KMS-11 (cell line): Measurements from ENCODE around the gene SPATA31D4.

ENCODE experiments used
- H2AFZ ChIP-seq: fragments of 200-600 bp; sonication (generic); 2 replicates; pipeline ENCODE4 v1.6.1; 2016; ENCODE audit warnings: antibody characterized with exemption, mixed run types, low read depth
- H3K27ac ChIP-seq: fragments of 200-600 bp; sonication (generic); 2 replicates; pipeline ENCODE4 v1.6.1; 2016; ENCODE audit warnings: mild to moderate bottlenecking, mixed run types
- H3K27me3 ChIP-seq: fragments of 200-600 bp; sonication (generic); 2 replicates; pipeline ENCODE4 v1.6.1; 2017; ENCODE audit warnings: mild to moderate bottlenecking, low read depth, mixed run types, moderate library complexity; ENCODE audit not compliant: insufficient read depth
- H3K36me3 ChIP-seq: fragments of 200-600 bp; sonication (generic); 2 replicates; pipeline ENCODE4 v1.6.1; 2017; ENCODE audit warnings: mild to moderate bottlenecking, mixed run types; ENCODE audit not compliant: insufficient read depth
- H3K4me1 ChIP-seq: fragments of 200-600 bp; sonication (generic); 2 replicates; pipeline ENCODE4 v1.6.1; 2016; ENCODE audit warnings: mild to moderate bottlenecking, low read depth, mixed run types; ENCODE audit not compliant: poor library complexity, severe bottlenecking
- H3K4me2 ChIP-seq: fragments of 200-600 bp; sonication (generic); 2 replicates; pipeline ENCODE4 v1.7.0; 2016; ENCODE audit warnings: mild to moderate bottlenecking, mixed run types
- H3K4me3 ChIP-seq: fragments of 200-600 bp; sonication (generic); IDR thresholded peaks from 2 replicates; pipeline ENCODE4 v1.6.1; 2017; ENCODE audit warnings: low read depth, low read length, mixed read lengths; ENCODE audit not compliant: insufficient read depth
- H3K79me2 ChIP-seq: fragments of 200-600 bp; sonication (generic); 2 replicates; pipeline ENCODE4 v1.6.1; 2016; ENCODE audit warnings: low read depth, mixed run types; ENCODE audit not compliant: insufficient read depth
- H3K9ac ChIP-seq: fragments of 200-600 bp; sonication (generic); 2 replicates; pipeline ENCODE4 v1.6.1; 2016; ENCODE audit warnings: mild to moderate bottlenecking, mixed run types
- H4K20me1 ChIP-seq: fragments of 200-600 bp; sonication (generic); 2 replicates; pipeline ENCODE4 v1.6.1; 2016; ENCODE audit warnings: mild to moderate bottlenecking, mixed run types; ENCODE audit not compliant: insufficient read depth
- CTCF ChIP-seq: fragments of 200-600 bp; sonication (generic); conservative IDR thresholded peaks from 2 replicates; pipeline ENCODE4 v1.6.1; 2017; ENCODE audit warnings: low read depth, mild to moderate bottlenecking, antibody characterized with exemption, low read length, moderate library complexity, mixed read lengths

SPATA31D4 gene

DNA sequence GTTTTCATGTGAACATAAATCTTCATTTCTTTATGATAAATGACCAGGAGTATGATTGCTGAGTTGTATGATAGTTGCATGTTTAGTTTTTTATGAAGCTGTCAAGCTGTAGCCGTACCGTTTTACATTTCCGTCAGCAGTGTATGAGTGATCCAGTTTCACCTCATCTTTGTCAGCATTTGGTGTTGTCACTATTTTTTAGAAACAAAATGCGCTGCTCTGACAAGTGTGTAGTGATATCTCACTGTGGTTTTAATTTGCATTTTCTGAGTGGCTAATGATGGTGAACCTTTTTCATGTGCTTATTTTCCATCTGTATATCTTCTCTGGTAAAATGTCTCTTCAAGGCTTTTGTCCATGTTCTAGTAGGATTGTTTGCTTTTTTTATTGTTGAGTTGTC is 53.7 kb downstream of the SPATA31D4 start:
- H3K36me3 ChIP-seq = no peaks in the 10 kb centered on the region
- H3K27ac ChIP-seq = no peak overlapping the region
- H3K9ac ChIP-seq = no peak overlapping the region

More for the DNA sequence above, 53.7 kb downstream of the SPATA31D4 start:
- no peak for TF ChIP-seq CTCF
- Histone ChIP-seq H3K27me3 (no peaks in the 10 kb centered on the region), H2AFZ (no peak overlapping the region), H4K20me1 (no peaks in the 10 kb centered on the region), H3K4me3 (no peak overlapping the region), H3K4me2 (no peak overlapping the region), H3K4me1 (no peaks in the 10 kb centered on the region), H3K79me2 (no peaks in the 10 kb centered on the region)
